GM19468 (cell line): ENCODE measurements around the gene IL4R.
"Not testable (repeated sequence)": the region's sequence is repeated elsewhere in the genome, so short reads cannot be mapped to it uniquely, and the experiment has no call there.

Source experiments
- ATAC-seq: cut with Tn5 transposase; IDR thresholded peaks from one replicate; pipeline ENCODE4 v1.9.1; 2021; ENCODE audit warnings: mild to moderate bottlenecking, moderate library complexity, moderate number of reproducible peaks; ENCODE audit not compliant: unreplicated experiment; ENCODE audit errors: extremely low read depth

Gene IL4R

GRCh38 chr16:27370318-27370717 lies 56.5 kb downstream of the IL4R start:
- ATAC-seq, result no peak

GRCh38 chr16:27373312-27373711 lies 59.5 kb downstream of the IL4R start:
- ATAC-seq, result no peak

GRCh38 chr16:27374221-27374803 lies 60.5 kb downstream of the IL4R start:
- no peak for ATAC-seq

- no peak for ATAC-seq
Measured at GRCh38 chr16:27374804-27375425, 61.1 kb downstream of the IL4R start.

- ATAC-seq, result no peak
Measured at GRCh38 chr16:27377666-27378485, 64.1 kb downstream of the IL4R start.

- no peak for ATAC-seq
Measured at GRCh38 chr16:27378871-27379481, 65.2 kb downstream of the IL4R start.

GRCh38 chr16:27379919-27380318 lies 66.1 kb downstream of the IL4R start:
- no peak for ATAC-seq

- no peak for ATAC-seq
Measured at GRCh38 chr16:27381236-27381635, 67.5 kb downstream of the IL4R start.

GRCh38 chr16:27381974-27382855 lies 68.4 kb downstream of the IL4R start:
- no peak for ATAC-seq

- ATAC-seq, result no peak
Measured at GRCh38 chr16:27383556-27384243, 69.9 kb downstream of the IL4R start.

GRCh38 chr16:27384425-27384824 lies 70.7 kb downstream of the IL4R start:
- no peak for ATAC-seq

- ATAC-seq, result no peak
Measured at GRCh38 chr16:27385398-27385797, 71.6 kb downstream of the IL4R start.

- ATAC-seq, result no peak
Measured at GRCh38 chr16:27386674-27387073, 72.9 kb downstream of the IL4R start.

- peak; percentile 51 for ATAC-seq
Measured at GRCh38 chr16:27387724-27388123, 74.0 kb downstream of the IL4R start.

GRCh38 chr16:27389272-27389961 lies 75.6 kb downstream of the IL4R start:
- no peak for ATAC-seq

- ATAC-seq, result no peak
Measured at GRCh38 chr16:27390151-27390550, 76.4 kb downstream of the IL4R start.

GRCh38 chr16:27392671-27393070 lies 78.9 kb downstream of the IL4R start:
- ATAC-seq, result no peak

- ATAC-seq, result no peak
Measured at GRCh38 chr16:27394516-27394915, 80.7 kb downstream of the IL4R start.

- not testable (repeated sequence) for ATAC-seq
Measured at GRCh38 chr16:27398341-27398893, 84.6 kb downstream of the IL4R start.
